ENCODE results near the gene PIK3C2G. TPM values are rescaled to one million over a fixed set of nuclear protein-coding genes. Genes with fewer than 3 reads are reported as not detected.

The PIK3C2G gene, protein sequence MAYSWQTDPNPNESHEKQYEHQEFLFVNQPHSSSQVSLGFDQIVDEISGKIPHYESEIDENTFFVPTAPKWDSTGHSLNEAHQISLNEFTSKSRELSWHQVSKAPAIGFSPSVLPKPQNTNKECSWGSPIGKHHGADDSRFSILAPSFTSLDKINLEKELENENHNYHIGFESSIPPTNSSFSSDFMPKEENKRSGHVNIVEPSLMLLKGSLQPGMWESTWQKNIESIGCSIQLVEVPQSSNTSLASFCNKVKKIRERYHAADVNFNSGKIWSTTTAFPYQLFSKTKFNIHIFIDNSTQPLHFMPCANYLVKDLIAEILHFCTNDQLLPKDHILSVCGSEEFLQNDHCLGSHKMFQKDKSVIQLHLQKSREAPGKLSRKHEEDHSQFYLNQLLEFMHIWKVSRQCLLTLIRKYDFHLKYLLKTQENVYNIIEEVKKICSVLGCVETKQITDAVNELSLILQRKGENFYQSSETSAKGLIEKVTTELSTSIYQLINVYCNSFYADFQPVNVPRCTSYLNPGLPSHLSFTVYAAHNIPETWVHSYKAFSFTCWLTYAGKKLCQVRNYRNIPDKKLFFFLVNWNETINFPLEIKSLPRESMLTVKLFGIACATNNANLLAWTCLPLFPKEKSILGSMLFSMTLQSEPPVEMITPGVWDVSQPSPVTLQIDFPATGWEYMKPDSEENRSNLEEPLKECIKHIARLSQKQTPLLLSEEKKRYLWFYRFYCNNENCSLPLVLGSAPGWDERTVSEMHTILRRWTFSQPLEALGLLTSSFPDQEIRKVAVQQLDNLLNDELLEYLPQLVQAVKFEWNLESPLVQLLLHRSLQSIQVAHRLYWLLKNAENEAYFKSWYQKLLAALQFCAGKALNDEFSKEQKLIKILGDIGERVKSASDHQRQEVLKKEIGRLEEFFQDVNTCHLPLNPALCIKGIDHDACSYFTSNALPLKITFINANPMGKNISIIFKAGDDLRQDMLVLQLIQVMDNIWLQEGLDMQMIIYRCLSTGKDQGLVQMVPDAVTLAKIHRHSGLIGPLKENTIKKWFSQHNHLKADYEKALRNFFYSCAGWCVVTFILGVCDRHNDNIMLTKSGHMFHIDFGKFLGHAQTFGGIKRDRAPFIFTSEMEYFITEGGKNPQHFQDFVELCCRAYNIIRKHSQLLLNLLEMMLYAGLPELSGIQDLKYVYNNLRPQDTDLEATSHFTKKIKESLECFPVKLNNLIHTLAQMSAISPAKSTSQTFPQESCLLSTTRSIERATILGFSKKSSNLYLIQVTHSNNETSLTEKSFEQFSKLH (N-terminal part only)
- total RNA-seq: not detected in 2 replicates

DNA sequence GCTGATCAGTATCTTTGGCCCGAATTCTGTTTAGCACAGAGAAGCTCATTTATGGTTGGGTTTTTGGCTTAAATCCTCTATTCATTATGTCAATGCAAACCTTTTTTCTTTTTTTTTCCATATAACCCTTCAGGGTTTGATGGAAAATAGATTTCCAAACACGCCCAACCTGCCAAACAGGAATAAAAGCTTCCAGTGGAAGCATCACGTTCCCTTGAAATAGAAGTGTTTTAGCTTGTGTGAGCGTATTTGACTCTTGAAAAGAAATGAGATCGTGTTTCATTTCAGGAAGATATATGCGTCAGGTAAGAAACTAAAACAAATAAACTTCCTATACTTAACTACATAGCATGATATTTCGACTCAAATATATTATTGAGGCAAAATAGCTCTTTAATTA lies at the start of gene PIK3C2G:
PIK3C2G (plus strand) TSS at position 246 of the 400 bp plus-strand sequence. CDS start 20,564 bp downstream, outside the sequence.

Other genes starting within 250 kb of the PIK3C2G start
- gene RERGL, start 171.3 kb upstream of the PIK3C2G start, total RNA-seq: not detected in 2 replicates

All from myometrial cell (primary cell).